GM12891 (cell line): ENCODE measurements around the gene WFIKKN1.

Experiments
- PAX5 ChIP-seq: IDR thresholded peaks from 2 replicates; pipeline ENCODE4 v1.6.1; 2011; ENCODE audit warnings: low read length, moderate library complexity, mild to moderate bottlenecking; ENCODE audit not compliant: insufficient read depth, severe bottlenecking
- POLR2A ChIP-seq: IDR thresholded peaks from 2 replicates; pipeline ENCODE4 v1.6.1; 2011; ENCODE audit warnings: low read depth, low read length, control low read depth
- POLR2AphosphoS5 ChIP-seq: IDR thresholded peaks from 2 replicates; pipeline ENCODE4 v1.6.1; 2011; ENCODE audit warnings: low read depth, low read length, control low read depth
- POU2F2 ChIP-seq: IDR thresholded peaks from 2 replicates; pipeline ENCODE4 v1.6.1; 2011; ENCODE audit warnings: low read depth, mild to moderate bottlenecking, control low read depth, low read length, moderate library complexity
- SPI1 ChIP-seq: IDR thresholded peaks from 2 replicates; pipeline ENCODE4 v1.6.1; 2011; ENCODE audit warnings: low read depth, low read length, control low read depth
- TAF1 ChIP-seq: IDR thresholded peaks from 2 replicates; pipeline ENCODE4 v1.6.1; 2011; ENCODE audit warnings: low read depth, low read length, control low read depth

DNA sequence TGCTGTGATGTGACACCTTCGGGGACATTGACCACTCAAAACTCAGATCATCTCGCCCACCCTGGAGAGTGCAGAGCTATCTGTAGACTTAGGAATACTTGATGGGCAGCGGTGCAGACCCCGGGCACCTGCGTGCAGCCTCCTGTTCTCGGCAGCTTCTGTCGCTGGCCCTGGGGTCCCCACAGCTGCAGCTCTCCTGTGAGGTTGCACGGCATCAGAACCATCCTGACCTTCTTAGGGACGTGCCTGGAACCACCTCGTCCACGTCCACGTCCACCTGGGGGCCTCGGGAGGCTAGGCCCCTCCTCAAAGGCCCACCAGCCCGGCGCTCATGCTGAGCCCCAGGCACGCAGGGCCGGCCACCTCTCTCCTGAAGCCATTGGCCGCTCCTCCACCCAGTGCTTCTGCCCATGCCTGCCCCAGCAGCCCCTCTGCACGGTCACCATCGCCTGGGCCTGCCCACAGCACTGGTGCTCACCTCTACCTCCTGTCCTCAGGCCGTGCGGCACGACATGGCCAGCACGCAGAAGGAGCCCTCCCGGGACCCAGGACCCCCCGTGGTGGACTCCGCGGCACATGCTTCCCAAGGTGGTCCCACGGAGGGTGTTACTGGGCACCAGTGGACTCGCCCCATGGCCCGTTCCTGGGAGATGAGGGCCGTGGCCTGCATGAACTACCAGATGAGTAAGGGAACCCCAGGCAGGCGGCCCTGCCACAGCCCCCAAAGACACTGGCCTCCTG lies 2.3 kb upstream of the WFIKKN1 start:
- TF ChIP-seq POLR2A (no peak), POLR2AphosphoS5 (no peak), POU2F2 (no peak), PAX5 (no peak), TAF1 (no peak), SPI1 (no peak)
